ENCODE measurements around the gene GRAMD1A.

Gene GRAMD1A

DNA sequence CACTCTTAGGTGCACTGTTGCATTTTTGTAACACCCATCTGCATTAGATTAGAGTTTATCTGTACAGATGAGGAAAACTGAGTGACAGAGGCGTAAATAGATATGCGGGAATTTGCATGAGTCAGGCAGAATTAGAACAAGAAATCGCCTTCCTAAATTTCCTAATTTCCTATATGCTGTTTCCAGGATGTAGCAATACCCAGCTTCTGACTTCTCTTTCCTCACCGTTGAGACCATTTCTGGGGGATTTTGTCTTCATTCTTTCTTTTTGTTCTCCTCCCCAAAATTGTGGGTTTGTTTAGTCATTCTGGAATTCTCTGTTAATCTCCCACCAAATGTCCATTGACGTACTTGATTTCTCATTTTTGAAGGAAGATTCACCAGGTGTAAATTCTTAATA, 25.5 kb upstream of the GRAMD1A start:
- no peaks in the 10 kb centered on the region for H3K9me3 ChIP-seq (ENCODE audit: low read depth, low read length)
- no peak for DNase-seq (ENCODE audit: low read depth, low spot score)
- H3K36me3 ChIP-seq (ENCODE audit: insufficient read depth, low read length): no peaks in the 10 kb centered on the region
- no peak for TF ChIP-seq POLR2AphosphoS5 (IDR thresholded peaks at IDR 0.05; ENCODE audit: borderline replicate concordance, low read depth, low read length)
- no peak for TF ChIP-seq FOXP2 (optimal IDR thresholded peaks at IDR 0.05; ENCODE audit: control extremely low read depth, extremely low read length, insufficient read depth)
- TF ChIP-seq EZH2 (IDR thresholded peaks at IDR 0.05): no peak
- H3K4me3 ChIP-seq: no peak overlapping the region
- no peak overlapping the region for H3K27ac ChIP-seq
- no peak overlapping the region for H3K9ac ChIP-seq (ENCODE audit: insufficient read length)

GRCh38 chr19:34975056-34975455, 25.1 kb upstream of the GRAMD1A start:
- Histone ChIP-seq H3K36me3 (ENCODE audit: insufficient read depth, low read length) (no peaks in the 10 kb centered on the region), H3K9me3 (ENCODE audit: low read depth, low read length) (no peaks in the 10 kb centered on the region), H3K4me3 (no peak overlapping the region), H3K27ac (no peak overlapping the region), H3K9ac (ENCODE audit: insufficient read length) (no peak overlapping the region)
- TF ChIP-seq POLR2AphosphoS5 (IDR thresholded peaks at IDR 0.05; ENCODE audit: borderline replicate concordance, low read depth, low read length): no peak
- no peak for TF ChIP-seq EZH2 (IDR thresholded peaks at IDR 0.05)
- no peak for TF ChIP-seq FOXP2 (optimal IDR thresholded peaks at IDR 0.05; ENCODE audit: control extremely low read depth, extremely low read length, insufficient read depth)
- no peak for DNase-seq (ENCODE audit: low read depth, low spot score)

- TF ChIP-seq POLR2AphosphoS5 (IDR thresholded peaks at IDR 0.05; ENCODE audit: borderline replicate concordance, low read depth, low read length) (no peak), EZH2 (IDR thresholded peaks at IDR 0.05) (no peak), FOXP2 (optimal IDR thresholded peaks at IDR 0.05; ENCODE audit: control extremely low read depth, extremely low read length, insufficient read depth) (no peak)
- no peaks in the 10 kb centered on the region for H3K9me3 ChIP-seq (ENCODE audit: low read depth, low read length)
- H3K36me3 ChIP-seq (ENCODE audit: insufficient read depth, low read length): no peaks in the 10 kb centered on the region
- DNase-seq (ENCODE audit: low read depth, low spot score): no peak
- H3K4me3 ChIP-seq: no peak overlapping the region
- no peak overlapping the region for H3K9ac ChIP-seq (ENCODE audit: insufficient read length)
- no peak overlapping the region for H3K27ac ChIP-seq
Observed at GRCh38 chr19:34976611-34977010, 23.5 kb upstream of the GRAMD1A start.

GRCh38 chr19:34979819-34980640, 20.1 kb upstream of the GRAMD1A start:
- H3K4me3 ChIP-seq: no peak overlapping the region
- H3K9ac ChIP-seq (ENCODE audit: insufficient read length): no peak overlapping the region
- no peak for TF ChIP-seq EZH2 (IDR thresholded peaks at IDR 0.05)
- no peak for TF ChIP-seq FOXP2 (optimal IDR thresholded peaks at IDR 0.05; ENCODE audit: control extremely low read depth, extremely low read length, insufficient read depth)
- no peak for TF ChIP-seq POLR2AphosphoS5 (IDR thresholded peaks at IDR 0.05; ENCODE audit: borderline replicate concordance, low read depth, low read length)

DNA sequence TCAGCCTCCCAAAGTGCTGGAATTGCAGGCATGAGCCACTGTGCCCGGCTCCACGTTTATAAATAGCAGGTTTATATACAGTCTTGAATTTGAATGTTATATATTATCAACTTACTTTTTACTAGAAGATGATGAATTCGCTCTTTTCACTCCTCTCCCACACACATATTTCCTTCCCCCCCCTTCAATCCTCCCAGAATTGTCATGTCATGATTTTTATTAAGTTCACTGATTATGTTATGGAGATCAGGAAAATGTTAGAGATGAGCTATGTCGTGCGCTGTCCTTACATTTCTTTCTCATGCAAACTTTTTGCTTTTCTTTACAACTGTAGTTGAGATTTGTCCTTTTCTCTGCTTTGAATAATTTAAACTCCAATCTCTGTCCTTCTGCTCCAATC, 17.8 kb upstream of the GRAMD1A start:
- Histone ChIP-seq H3K27ac (no peak overlapping the region), H3K36me3 (ENCODE audit: insufficient read depth, low read length) (no peaks in the 10 kb centered on the region), H3K9ac (ENCODE audit: insufficient read length) (no peak overlapping the region), H3K9me3 (ENCODE audit: low read depth, low read length) (no peaks in the 10 kb centered on the region), H3K4me3 (no peak overlapping the region)
- TF ChIP-seq EZH2 (IDR thresholded peaks at IDR 0.05) (no peak), POLR2AphosphoS5 (IDR thresholded peaks at IDR 0.05; ENCODE audit: borderline replicate concordance, low read depth, low read length) (no peak), FOXP2 (optimal IDR thresholded peaks at IDR 0.05; ENCODE audit: control extremely low read depth, extremely low read length, insufficient read depth) (no peak)
- DNase-seq (ENCODE audit: low read depth, low spot score): no peak

More at GRCh38 chr19:34979819-34980640, 20.1 kb upstream of the GRAMD1A start:
- Histone ChIP-seq H3K27ac (no peak overlapping the region), H3K9me3 (ENCODE audit: low read depth, low read length) (no peaks in the 10 kb centered on the region), H3K36me3 (ENCODE audit: insufficient read depth, low read length) (no peaks in the 10 kb centered on the region)
- DNase-seq (ENCODE audit: low read depth, low spot score): no peak

DNA sequence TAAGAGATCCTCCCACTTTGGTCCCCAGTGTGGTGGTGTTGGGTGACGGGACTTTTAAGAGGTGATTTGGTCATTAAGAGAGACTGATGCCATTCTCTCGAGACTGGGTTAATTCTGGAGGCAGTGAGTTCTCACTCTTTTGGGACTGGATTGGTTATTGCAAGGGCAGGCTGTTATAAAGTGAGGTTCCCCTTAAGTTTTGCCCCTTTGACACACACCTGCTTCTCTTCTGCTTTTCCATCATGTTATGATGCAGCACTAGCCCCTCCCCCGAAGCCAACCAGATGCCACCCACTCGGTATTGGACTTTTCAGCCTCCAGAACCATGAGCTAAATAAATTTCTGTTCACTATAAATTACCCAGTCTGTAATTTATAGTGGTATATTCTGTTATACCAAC, 16.3 kb upstream of the GRAMD1A start:
- no peak for DNase-seq (ENCODE audit: low read depth, low spot score)
- no peak overlapping the region for H3K4me3 ChIP-seq
- no peak overlapping the region for H3K9ac ChIP-seq (ENCODE audit: insufficient read length)
- H3K27ac ChIP-seq: no peak overlapping the region
- no peak for TF ChIP-seq POLR2AphosphoS5 (IDR thresholded peaks at IDR 0.05; ENCODE audit: borderline replicate concordance, low read depth, low read length)
- no peak for TF ChIP-seq FOXP2 (optimal IDR thresholded peaks at IDR 0.05; ENCODE audit: control extremely low read depth, extremely low read length, insufficient read depth)
- TF ChIP-seq EZH2 (IDR thresholded peaks at IDR 0.05): no peak
- H3K9me3 ChIP-seq (ENCODE audit: low read depth, low read length): no peaks in the 10 kb centered on the region
- no peaks in the 10 kb centered on the region for H3K36me3 ChIP-seq (ENCODE audit: insufficient read depth, low read length)

- no peaks in the 10 kb centered on the region for H3K9me3 ChIP-seq (ENCODE audit: low read depth, low read length)
- no peak overlapping the region for H3K4me3 ChIP-seq
- no peak overlapping the region for H3K27ac ChIP-seq
- H3K9ac ChIP-seq (ENCODE audit: insufficient read length): no peak overlapping the region
- no peak for DNase-seq (ENCODE audit: low read depth, low spot score)
- TF ChIP-seq POLR2AphosphoS5 (IDR thresholded peaks at IDR 0.05; ENCODE audit: borderline replicate concordance, low read depth, low read length) (no peak), EZH2 (IDR thresholded peaks at IDR 0.05) (no peak), FOXP2 (optimal IDR thresholded peaks at IDR 0.05; ENCODE audit: control extremely low read depth, extremely low read length, insufficient read depth) (no peak)
- no peaks in the 10 kb centered on the region for H3K36me3 ChIP-seq (ENCODE audit: insufficient read depth, low read length)
Observed at GRCh38 chr19:34984287-34984686, 15.8 kb upstream of the GRAMD1A start.

GRCh38 chr19:34985249-34986022, 14.7 kb upstream of the GRAMD1A start:
- no peak overlapping the region for H3K27ac ChIP-seq

More at GRCh38 chr19:34985249-34986022, 14.7 kb upstream of the GRAMD1A start:
- DNase-seq (ENCODE audit: low read depth, low spot score): no peak
- Histone ChIP-seq H3K4me3 (no peak overlapping the region), H3K36me3 (ENCODE audit: insufficient read depth, low read length) (no peaks in the 10 kb centered on the region), H3K9ac (ENCODE audit: insufficient read length) (no peak overlapping the region), H3K9me3 (ENCODE audit: low read depth, low read length) (no peaks in the 10 kb centered on the region)
- TF ChIP-seq FOXP2 (optimal IDR thresholded peaks at IDR 0.05; ENCODE audit: control extremely low read depth, extremely low read length, insufficient read depth) (no peak), POLR2AphosphoS5 (IDR thresholded peaks at IDR 0.05; ENCODE audit: borderline replicate concordance, low read depth, low read length) (no peak), EZH2 (IDR thresholded peaks at IDR 0.05) (no peak)
